ENCODE measurements around the gene C3.

DNA sequence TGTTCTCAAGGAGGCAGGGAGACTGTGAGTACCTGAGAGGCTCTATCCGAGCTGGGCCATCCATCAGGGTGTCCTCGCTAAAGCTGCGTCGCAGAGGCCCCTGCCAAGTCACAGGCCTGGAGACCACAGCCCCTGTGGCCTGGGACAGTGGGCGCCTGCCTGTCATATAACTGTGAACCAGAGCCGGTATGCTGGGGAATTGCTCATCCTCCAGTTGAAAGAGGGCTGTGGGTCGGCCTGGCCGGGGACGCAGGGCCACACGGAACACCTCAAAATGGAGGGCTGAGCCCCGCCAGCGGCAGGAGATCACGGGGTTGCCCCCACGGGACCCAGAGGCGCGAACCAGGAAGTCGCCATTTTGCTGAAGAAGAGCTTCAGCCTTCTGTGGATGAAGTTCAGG is 40.2 kb upstream of the C3 start:
- no peak for TF ChIP-seq ZNF274 (IDR thresholded peaks at IDR 0.05; ENCODE audit: low read depth, low read length)
- no peak for TF ChIP-seq POLR2A (IDR thresholded peaks at IDR 0.05; ENCODE audit: borderline replicate concordance, extremely low read depth, insufficient read depth, insufficient read length)
